ENCODE results near the gene ZBTB24. TPM values are rescaled to one million over a fixed set of nuclear protein-coding genes. Genes with fewer than 3 reads are reported as not detected.
"Not testable (repeated sequence)": the region's sequence is repeated elsewhere in the genome, so short reads cannot be mapped to it uniquely, and the experiment has no call there.

The ZBTB24 gene
- total RNA-seq, 4 donors from 2014 or later: 3.0 to 7.8 (median 5.7) TPM

- Histone ChIP-seq H3K27ac (no peak overlapping the region), H3K27me3 (no peaks in the 10 kb centered on the region), H3K4me3 (no peak overlapping the region), H3K36me3 (no peaks in the 10 kb centered on the region), H3K9me3 (peaks cover 6 to 9% of the 10 kb centered on the region in 2 donors), H3K4me1 (no peaks in the 10 kb centered on the region)
- intact Hi-C loops (cut with DNase I; ENCODE audit: low total_unique reads) (no loop called here), in situ Hi-C loops (cut with MboI; ENCODE audit: low pct_ligation_motif_present in 1 of 4, low pct_unique_long_range_greater_than_20kb in 1 of 4, low sequenced_read_pairs in 3 of 4) (loop anchor here in 3 of 4 donors (10.0 to 25.0 kb wide), 3 partner anchors 163 to 531 kb away; partner anchors contain the start of genes AK9 (in 1 of the 3) and FIG4 (in 1 of the 3))
- no peak for DNase-seq
- no peak for TF ChIP-seq POLR2AphosphoS5 (IDR thresholded peaks at IDR 0.05)
- TF ChIP-seq POLR2A (IDR thresholded peaks at IDR 0.05): no peak
- no peak for TF ChIP-seq CTCF (IDR thresholded peaks at IDR 0.05)
- TF ChIP-seq EP300 (IDR thresholded peaks at IDR 0.05; ENCODE audit: low read depth): no peak
These were observed 41.1 kb upstream of the ZBTB24 start for GRCh38 chr6:109524129-109524528.

- intact Hi-C loops (cut with DNase I; ENCODE audit: low total_unique reads): no loop called here
- DNase-seq: no peak
- 93 to 95% methylated on average over 2 of the region's 2 CpGs for WGBS, 2 donors (ENCODE audit: low coverage in 1 of 2)
- Histone ChIP-seq H3K9me3 (peaks cover 6 to 9% of the 10 kb centered on the region in 2 donors), H3K36me3 (no peaks in the 10 kb centered on the region), H3K4me3 (no peak overlapping the region), H3K27ac (no peak overlapping the region), H3K4me1 (no peaks in the 10 kb centered on the region), H3K27me3 (no peaks in the 10 kb centered on the region)
- TF ChIP-seq EP300 (IDR thresholded peaks at IDR 0.05; ENCODE audit: low read depth): no peak
- TF ChIP-seq POLR2A (IDR thresholded peaks at IDR 0.05): no peak
- TF ChIP-seq CTCF (IDR thresholded peaks at IDR 0.05): no peak
- no peak for TF ChIP-seq POLR2AphosphoS5 (IDR thresholded peaks at IDR 0.05)
- in situ Hi-C loops (cut with MboI; ENCODE audit: low pct_ligation_motif_present in 1 of 4, low pct_unique_long_range_greater_than_20kb in 1 of 4, low sequenced_read_pairs in 3 of 4): loop anchor here in 3 of 4 donors (10.0 to 25.0 kb wide), 3 partner anchors 164 to 531 kb away; partner anchors contain the start of genes AK9 (in 1 of the 3) and FIG4 (in 1 of the 3)
These were observed 40.5 kb upstream of the ZBTB24 start for GRCh38 chr6:109523478-109523877.

GRCh38 chr6:109521080-109521479 lies 38.1 kb upstream of the ZBTB24 start:
- no peak overlapping the region for H3K27ac ChIP-seq
- TF ChIP-seq POLR2AphosphoS5 (IDR thresholded peaks at IDR 0.05) (no peak), POLR2A (IDR thresholded peaks at IDR 0.05) (no peak), CTCF (IDR thresholded peaks at IDR 0.05) (no peak), EP300 (IDR thresholded peaks at IDR 0.05; ENCODE audit: low read depth) (no peak)
- in situ Hi-C loops (cut with MboI; ENCODE audit: low pct_ligation_motif_present in 1 of 4, low pct_unique_long_range_greater_than_20kb in 1 of 4, low sequenced_read_pairs in 3 of 4) (loop anchor here in 3 of 4 donors (10.0 to 25.0 kb wide), 3 partner anchors 166 to 534 kb away; partner anchors contain the start of genes AK9 (in 1 of the 3) and FIG4 (in 1 of the 3)), intact Hi-C loops (cut with DNase I; ENCODE audit: low total_unique reads) (no loop called here)
- WGBS, 2 donors (ENCODE audit: low coverage in 1 of 2): 80 to 82% methylated on average over 3 of the region's 3 CpGs
- H3K4me3 ChIP-seq: no peak overlapping the region
- H3K9me3 ChIP-seq: peaks cover 6 to 9% of the 10 kb centered on the region in 2 donors
- no peaks in the 10 kb centered on the region for H3K27me3 ChIP-seq
- DNase-seq: no peak
- H3K36me3 ChIP-seq: no peaks in the 10 kb centered on the region
- H3K4me1 ChIP-seq: no peaks in the 10 kb centered on the region

- H3K27ac ChIP-seq; H3K4me1 ChIP-seq; H3K4me3 ChIP-seq; DNase-seq; H3K36me3 ChIP-seq; H3K9me3 ChIP-seq; intact Hi-C loops (cut with DNase I; ENCODE audit: low total_unique reads); H3K27me3 ChIP-seq: not testable (repeated sequence)
- in situ Hi-C loops (cut with MboI; ENCODE audit: low pct_ligation_motif_present in 1 of 4, low pct_unique_long_range_greater_than_20kb in 1 of 4, low sequenced_read_pairs in 3 of 4): loop anchor here in 3 of 4 donors (10.0 to 25.0 kb wide), 3 partner anchors 168 to 535 kb away; partner anchors contain the start of genes AK9 (in 1 of the 3) and FIG4 (in 1 of the 3)
These were observed 36.6 kb upstream of the ZBTB24 start for GRCh38 chr6:109519647-109520046.

- DNase-seq: no peak
- TF ChIP-seq POLR2A (IDR thresholded peaks at IDR 0.05) (no peak), CTCF (IDR thresholded peaks at IDR 0.05) (no peak), EP300 (IDR thresholded peaks at IDR 0.05; ENCODE audit: low read depth) (no peak), POLR2AphosphoS5 (IDR thresholded peaks at IDR 0.05) (no peak)
- Histone ChIP-seq H3K4me1 (no peaks in the 10 kb centered on the region), H3K27me3 (no peaks in the 10 kb centered on the region), H3K27ac (no peak overlapping the region), H3K36me3 (no peaks in the 10 kb centered on the region), H3K4me3 (no peak overlapping the region), H3K9me3 (no peaks in the 10 kb centered on the region)
- WGBS, 2 donors (ENCODE audit: low coverage in 1 of 2): 50 to 54% methylated on average over 1 to 3 of the region's 3 CpGs
- in situ Hi-C loops (cut with MboI; ENCODE audit: low pct_ligation_motif_present in 1 of 4, low pct_unique_long_range_greater_than_20kb in 1 of 4, low sequenced_read_pairs in 3 of 4): loop anchor here in 1 of 4 donors (25.0 kb wide), 1 partner anchor 170 kb away; the partner anchor contains the start of genes AK9 and FIG4
- intact Hi-C loops (cut with DNase I; ENCODE audit: low total_unique reads): no loop called here
These were observed 33.9 kb upstream of the ZBTB24 start for GRCh38 chr6:109516929-109517328.

Measured in transverse colon (tissue), 4 donors.